IMR-90 (cell line): ENCODE results near the gene PPP1R27. TPM values are rescaled to one million over a fixed set of nuclear protein-coding genes. Genes with fewer than 3 reads are reported as not detected.

ENCODE experiments used
- ATAC-seq: fragments of 200-7000 bp; cut with Tn5 transposase; 2 replicates; pipeline ENCODE4 v1.9.1; 2020; ENCODE audit warnings: low read depth, mild to moderate bottlenecking, moderate library complexity
- BruUV-seq: library from RNA; stranded (reverse); fragments of 400-500 nt; replicated peaks from 2 replicates; lab custom pipeline; 2021; lab: Mats Ljungman, UMichigan
- CTCF ChIA-PET: fragments of 300-600 bp; formaldehyde crosslinking; extraction: SDS; loops from one replicate; lab custom pipeline; 2021; ENCODE audit warnings: antibody characterized with exemption; lab: Yijun Ruan, JAX
- POLR2A ChIA-PET: fragments of 300-600 bp; sonication (Branson Sonifier 250); formaldehyde crosslinking; loops from one replicate; lab custom pipeline; 2022; ENCODE audit warnings: antibody characterized with exemption; ENCODE audit not compliant: unreplicated experiment; lab: Charles Lee
- DNase-seq: peaks from one replicate; pipeline ENCODE4 v3.0.0; 2013
- H2AFZ ChIP-seq: replicated peaks from 2 replicates; pipeline ENCODE3; 2013; ENCODE audit warnings: low read length, mild to moderate bottlenecking; ENCODE audit not compliant: poor library complexity
- H2AK5ac ChIP-seq: 2 replicates; pipeline ENCODE4 v1.6.1; 2013; ENCODE audit warnings: low read depth, low read length, inconsistent platforms
- H2AK9ac ChIP-seq: replicated peaks from 2 replicates; pipeline ENCODE3; 2013; ENCODE audit warnings: mild to moderate bottlenecking, low read depth, low read length, moderate library complexity; ENCODE audit not compliant: poor library complexity
- H2BK120ac ChIP-seq: 2 replicates; pipeline ENCODE4 v1.6.1; 2013; ENCODE audit warnings: low read depth, low read length, inconsistent platforms
- H2BK15ac ChIP-seq: 3 replicates; pipeline ENCODE4 v1.6.1; 2013; ENCODE audit warnings: low read depth, low read length, inconsistent platforms
- H2BK20ac ChIP-seq: 2 replicates; pipeline ENCODE4 v1.6.1; 2013; ENCODE audit warnings: low read depth, mild to moderate bottlenecking, inconsistent platforms, low read length, moderate library complexity
- H2BK5ac ChIP-seq: 2 replicates; pipeline ENCODE4 v1.6.1; 2013; ENCODE audit warnings: mild to moderate bottlenecking, low read depth, low read length, inconsistent platforms; ENCODE audit not compliant: poor library complexity, severe bottlenecking
- H3K14ac ChIP-seq: replicated peaks from 2 replicates; pipeline ENCODE4 v1.6.1; 2013; ENCODE audit warnings: low read depth, low read length, inconsistent platforms
- H3K18ac ChIP-seq: 2 replicates; pipeline ENCODE4 v1.6.1; 2013; ENCODE audit warnings: low read depth, low read length, control low read depth
- H3K23ac ChIP-seq: 2 replicates; pipeline ENCODE4 v1.6.1; 2013; ENCODE audit warnings: low read depth, low read length, inconsistent platforms
- H3K27ac ChIP-seq: 2 replicates; pipeline ENCODE4 v1.5.1; 2013; ENCODE audit warnings: mild to moderate bottlenecking, control low read depth, low read length; ENCODE audit not compliant: insufficient read depth
- H3K27me3 ChIP-seq: 2 replicates; pipeline ENCODE4 v1.6.1; 2013; ENCODE audit warnings: low read length; ENCODE audit not compliant: control insufficient read depth, insufficient read depth
- H3K36me3 ChIP-seq: 2 replicates; pipeline ENCODE4 v1.6.1; 2013; ENCODE audit warnings: low read length, mixed read lengths; ENCODE audit not compliant: control insufficient read depth, insufficient read depth
- H3K4ac ChIP-seq: 2 replicates; pipeline ENCODE4 v1.6.1; 2013; ENCODE audit warnings: low read depth, low read length, inconsistent platforms
- H3K4me1 ChIP-seq: 2 replicates; pipeline ENCODE4 v1.6.1; 2013; ENCODE audit warnings: low read length, mixed read lengths; ENCODE audit not compliant: control insufficient read depth, insufficient read depth
- H3K4me2 ChIP-seq: 2 replicates; pipeline ENCODE4 v1.6.1; 2013; ENCODE audit warnings: low read depth, mild to moderate bottlenecking, control low read depth, low read length, moderate library complexity
- H3K4me3 ChIP-seq: 2 replicates; pipeline ENCODE4 v1.5.1; 2013; ENCODE audit warnings: low read depth, mild to moderate bottlenecking, control low read depth, low read length, moderate library complexity; ENCODE audit not compliant: insufficient read depth
- H3K56ac ChIP-seq: 2 replicates; pipeline ENCODE4 v1.6.1; 2013; ENCODE audit warnings: low read length, inconsistent platforms; ENCODE audit not compliant: insufficient read depth; ENCODE audit errors: extremely low read depth
- H3K79me1 ChIP-seq, 2 experiments: 2 replicates each; pipeline ENCODE4 v1.6.1; 2013; ENCODE audit warnings: low read length in 2 of 2, inconsistent platforms in 1 of 2, low read depth in 1 of 2
- H3K9ac ChIP-seq: 2 replicates; pipeline ENCODE4 v1.6.1; 2013; ENCODE audit warnings: low read depth, low read length, control low read depth
- H3K9me1 ChIP-seq: 2 replicates; pipeline ENCODE4 v1.6.1; 2013; ENCODE audit warnings: low read length, inconsistent platforms; ENCODE audit not compliant: insufficient read depth
- H3K9me3 ChIP-seq: 2 replicates; pipeline ENCODE4 v1.6.1; 2013; ENCODE audit warnings: low read length; ENCODE audit not compliant: control insufficient read depth, insufficient read depth
- H4K20me1 ChIP-seq: 2 replicates; pipeline ENCODE4 v1.6.1; 2013; ENCODE audit warnings: low read length, inconsistent platforms; ENCODE audit not compliant: insufficient read depth
- H4K5ac ChIP-seq: 2 replicates; pipeline ENCODE4 v1.6.1; 2013; ENCODE audit warnings: mild to moderate bottlenecking, low read depth, low read length, control low read depth
- H4K8ac ChIP-seq, 2 experiments: 2 replicates each; pipeline ENCODE4 v1.6.1; 2013; ENCODE audit warnings: low read depth in 2 of 2, low read length in 2 of 2, control low read depth in 1 of 2, inconsistent platforms in 1 of 2
- H4K91ac ChIP-seq: 2 replicates; pipeline ENCODE4 v1.6.1; 2013; ENCODE audit warnings: low read depth, low read length, inconsistent platforms; ENCODE audit not compliant: insufficient read depth
- CEBPB ChIP-seq: IDR thresholded peaks from 2 replicates; pipeline ENCODE4 v1.6.1; 2012; ENCODE audit warnings: low read depth, low read length, improper control_type of control experiment
- CHD1 ChIP-seq: IDR thresholded peaks from 2 replicates; pipeline ENCODE4 v1.6.1; 2012; ENCODE audit warnings: low read depth, low read length, improper control_type of control experiment
- ELK1 ChIP-seq: fragments of 150-350 bp; IDR thresholded peaks from 2 replicates; pipeline ENCODE4 v1.6.1; 2016; ENCODE audit warnings: low read depth, mild to moderate bottlenecking, low read length, moderate library complexity, borderline replicate concordance
- FOS ChIP-seq: fragments of 150-350 bp; IDR thresholded peaks from 2 replicates; pipeline ENCODE4 v1.6.1; 2016; ENCODE audit warnings: low read depth, low read length
- MAFK ChIP-seq: IDR thresholded peaks from 2 replicates; pipeline ENCODE4 v1.6.1; 2012; ENCODE audit warnings: low read depth, low read length, improper control_type of control experiment
- MXI1 ChIP-seq: IDR thresholded peaks from 2 replicates; pipeline ENCODE4 v1.6.1; 2012; ENCODE audit warnings: low read depth, mild to moderate bottlenecking, low read length, moderate library complexity, borderline replicate concordance
- POLR2A ChIP-seq: IDR thresholded peaks from 2 replicates; pipeline ENCODE4 v1.6.1; 2012; ENCODE audit warnings: mild to moderate bottlenecking, low read depth, low read length
- RFX5 ChIP-seq: IDR thresholded peaks from 2 replicates; pipeline ENCODE4 v1.8.0; 2012; ENCODE audit warnings: low read depth, mild to moderate bottlenecking, low read length, moderate library complexity
- SMC3 ChIP-seq: fragments of 150-350 bp; IDR thresholded peaks from 2 replicates; pipeline ENCODE4 v1.6.1; 2016; ENCODE audit warnings: low read depth, mild to moderate bottlenecking, antibody characterized with exemption, low read length, moderate library complexity
- WGBS, 2 experiments: methylation state at CpG; one replicate each; pipeline versions ENCODE4 v1.1.5 to v1.1.7; 2013; ENCODE audit warnings: missing lambda C conversion rate in 2 of 2; ENCODE audit not compliant: insufficient read length in 1 of 2; ENCODE audit errors: extremely low coverage in 2 of 2; 5-methylcytosine and 5-hydroxymethylcytosine counted together
- dilution Hi-C: fragments of 300-500 bp; cut with HindIII; formaldehyde crosslinking; loops from one replicate; pipeline ENCODE4 v1.14.3; 2018; ENCODE audit warnings: low sequenced_read_pairs; ENCODE audit not compliant: unreplicated experiment
- in situ Hi-C: fragments of 300-500 bp; cut with MboI; formaldehyde crosslinking; loops from 3 replicates; pipeline ENCODE4 v1.14.3; 2019; ENCODE audit warnings: low sequenced_read_pairs, inconsistent platforms, mixed read lengths
- intact Hi-C: fragments of 100-400 bp; cut with micrococcal nuclease; formaldehyde crosslinking; loops from 2 replicates; pipeline ENCODE4 v1.10.0; 2022
- polyA plus RNA-seq, 3 experiments: library from polyadenylated mRNA; depleted of rRNA; stranded (reverse); fragments of >200 nt; gene quantifications; 2 replicates each; pipeline ENCODE4 v1.2.3, GENCODE V29; 2012; ENCODE audit warnings: low replicate concordance in 1 of 3
- total RNA-seq: library from RNA; depleted of rRNA; stranded (reverse); fragments of >200 nt; gene quantifications from 2 replicates; pipeline ENCODE4 v1.2.3, GENCODE V29; 2012
- TF ChIP-seq, protein P1 (sequence below): conservative IDR thresholded peaks from 2 replicates; pipeline ENCODE4 v1.5.1; 2012; ENCODE audit warnings: mild to moderate bottlenecking, low read depth, low read length, improper control_type of control experiment

Gene PPP1R27
- total and polyA plus RNA-seq, 2 of the 4 experiments (the other 2 are of a cell fraction), result 0.21 TPM; not detected in 1

GRCh38 chr17:81842725-81843504 lies 8.1 kb upstream of the PPP1R27 start:
- POLR2A ChIA-PET, result no interaction called here

More at GRCh38 chr17:81842725-81843504, 8.1 kb upstream of the PPP1R27 start:
- Histone ChIP-seq H2BK15ac (no peak overlapping the region), H2BK20ac (no peak overlapping the region), H2AFZ (no peak overlapping the region), H3K9me1 (0 out of 2 replicates have a peak, but pooled peaks cover under 1% of the 10 kb centered on the region), H2BK120ac (no peak overlapping the region), H3K4me2 (no peak overlapping the region), H3K36me3 (peaks cover 53% of the 10 kb centered on the region), H3K4me1 (no peaks in the 10 kb centered on the region), H3K27me3 (no peaks in the 10 kb centered on the region), H2AK9ac (no peak overlapping the region), H3K23ac (no peak overlapping the region), H3K9ac (no peak overlapping the region), H3K18ac (no peak overlapping the region), H2AK5ac (no peak overlapping the region), H3K9me3 (no peaks in the 10 kb centered on the region), H4K5ac (no peak overlapping the region), H3K27ac (no peak overlapping the region), H3K56ac (no peak overlapping the region), H3K4me3 (no peak overlapping the region), H4K20me1 (peaks cover 43% of the 10 kb centered on the region), H4K8ac (no peak overlapping the region), H3K14ac (no peak overlapping the region), H2BK5ac (no peak overlapping the region), H3K4ac (no peak overlapping the region), H4K91ac (no peak overlapping the region), H3K79me1 (peaks cover 4 to 26% of the 10 kb centered on the region in 2 experiments; a peak in 3 of 4 replicates)
- TF ChIP-seq CEBPB (peak; percentile 57), POLR2A (0 out of 2 replicates have a peak, but pooled peaks have one; percentile 6), FOS (no peak), MAFK (no peak), MXI1 (no peak), RFX5 (no peak), SMC3 (no peak), CHD1 (no peak), ELK1 (no peak)
- TF ChIP-seq, protein P1, sequence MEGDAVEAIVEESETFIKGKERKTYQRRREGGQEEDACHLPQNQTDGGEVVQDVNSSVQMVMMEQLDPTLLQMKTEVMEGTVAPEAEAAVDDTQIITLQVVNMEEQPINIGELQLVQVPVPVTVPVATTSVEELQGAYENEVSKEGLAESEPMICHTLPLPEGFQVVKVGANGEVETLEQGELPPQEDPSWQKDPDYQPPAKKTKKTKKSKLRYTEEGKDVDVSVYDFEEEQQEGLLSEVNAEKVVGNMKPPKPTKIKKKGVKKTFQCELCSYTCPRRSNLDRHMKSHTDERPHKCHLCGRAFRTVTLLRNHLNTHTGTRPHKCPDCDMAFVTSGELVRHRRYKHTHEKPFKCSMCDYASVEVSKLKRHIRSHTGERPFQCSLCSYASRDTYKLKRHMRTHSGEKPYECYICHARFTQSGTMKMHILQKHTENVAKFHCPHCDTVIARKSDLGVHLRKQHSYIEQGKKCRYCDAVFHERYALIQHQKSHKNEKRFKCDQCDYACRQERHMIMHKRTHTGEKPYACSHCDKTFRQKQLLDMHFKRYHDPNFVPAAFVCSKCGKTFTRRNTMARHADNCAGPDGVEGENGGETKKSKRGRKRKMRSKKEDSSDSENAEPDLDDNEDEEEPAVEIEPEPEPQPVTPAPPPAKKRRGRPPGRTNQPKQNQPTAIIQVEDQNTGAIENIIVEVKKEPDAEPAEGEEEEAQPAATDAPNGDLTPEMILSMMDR, result no peak
- CTCF ChIA-PET, result no interaction called here
- dilution Hi-C loops, result no loop called here
- ATAC-seq (peak; percentile 33; the same call in 1 of the 2 replicates), DNase-seq (no peak)
- 89% methylated on average over 7 of the region's 21 CpGs; no CpG with 5 or more reads in 1 of the 2 experiments for WGBS, 2 experiments
- no TSS peak for BruUV-seq
- in situ Hi-C loops, result no loop called here
- intact Hi-C loops, result no loop called here
